HL-60 (cell line): ENCODE measurements around the gene KIRREL1.

ENCODE experiments used
- DNase-seq, 2 experiments: peaks; one replicate each; pipeline ENCODE4 v3.0.0-alpha.2; 2010 to 2020; ENCODE audit warnings: low read depth in 1 of 2, low spot score in 1 of 2
- H3K27ac ChIP-seq: fragments of 250-450 bp; sonication (Bioruptor Pico); replicated peaks from 2 replicates; pipeline ENCODE4 v1.5.1; 2020; ENCODE audit warnings: mild to moderate bottlenecking, moderate library complexity
- H3K27me3 ChIP-seq: fragments of 250-450 bp; sonication (Bioruptor Pico); 2 replicates; pipeline ENCODE4 v1.5.1; 2021; ENCODE audit warnings: mild to moderate bottlenecking, moderate library complexity; ENCODE audit not compliant: insufficient read depth, poor library complexity, severe bottlenecking
- H3K4me3 ChIP-seq: replicated peaks from 2 replicates; pipeline ENCODE4 v1.5.1; 2011; ENCODE audit warnings: mild to moderate bottlenecking, control low read depth, low read length; ENCODE audit not compliant: insufficient read depth
- GABPA ChIP-seq: IDR thresholded peaks from 2 replicates; pipeline ENCODE4 v1.6.1; 2012; ENCODE audit warnings: low read depth
- POLR2AphosphoS5 ChIP-seq: IDR thresholded peaks from 2 replicates; pipeline ENCODE4 v1.6.1; 2012; ENCODE audit warnings: low read depth
- SPI1 ChIP-seq: IDR thresholded peaks from 2 replicates; pipeline ENCODE4 v1.6.1; 2012; ENCODE audit warnings: low read depth, mild to moderate bottlenecking, borderline replicate concordance
- TF ChIP-seq, protein P1 (sequence below): IDR thresholded peaks from 2 replicates; pipeline ENCODE4 v1.6.1; 2012; ENCODE audit warnings: low read depth; ENCODE audit not compliant: insufficient replicate concordance
- TF ChIP-seq, protein P2 (sequence below): IDR thresholded peaks from one replicate; pipeline ENCODE4 v1.5.1; 2011; ENCODE audit warnings: low read length, control low read depth, inconsistent platforms; ENCODE audit not compliant: insufficient read depth

Gene KIRREL1

GRCh38 chr1:158027508-158027907, 34.1 kb downstream of the KIRREL1 start:
- no peaks in the 10 kb centered on the region for H3K27me3 ChIP-seq
- H3K4me3 ChIP-seq = no peak overlapping the region
- no peak for DNase-seq
- TF ChIP-seq, protein P1, sequence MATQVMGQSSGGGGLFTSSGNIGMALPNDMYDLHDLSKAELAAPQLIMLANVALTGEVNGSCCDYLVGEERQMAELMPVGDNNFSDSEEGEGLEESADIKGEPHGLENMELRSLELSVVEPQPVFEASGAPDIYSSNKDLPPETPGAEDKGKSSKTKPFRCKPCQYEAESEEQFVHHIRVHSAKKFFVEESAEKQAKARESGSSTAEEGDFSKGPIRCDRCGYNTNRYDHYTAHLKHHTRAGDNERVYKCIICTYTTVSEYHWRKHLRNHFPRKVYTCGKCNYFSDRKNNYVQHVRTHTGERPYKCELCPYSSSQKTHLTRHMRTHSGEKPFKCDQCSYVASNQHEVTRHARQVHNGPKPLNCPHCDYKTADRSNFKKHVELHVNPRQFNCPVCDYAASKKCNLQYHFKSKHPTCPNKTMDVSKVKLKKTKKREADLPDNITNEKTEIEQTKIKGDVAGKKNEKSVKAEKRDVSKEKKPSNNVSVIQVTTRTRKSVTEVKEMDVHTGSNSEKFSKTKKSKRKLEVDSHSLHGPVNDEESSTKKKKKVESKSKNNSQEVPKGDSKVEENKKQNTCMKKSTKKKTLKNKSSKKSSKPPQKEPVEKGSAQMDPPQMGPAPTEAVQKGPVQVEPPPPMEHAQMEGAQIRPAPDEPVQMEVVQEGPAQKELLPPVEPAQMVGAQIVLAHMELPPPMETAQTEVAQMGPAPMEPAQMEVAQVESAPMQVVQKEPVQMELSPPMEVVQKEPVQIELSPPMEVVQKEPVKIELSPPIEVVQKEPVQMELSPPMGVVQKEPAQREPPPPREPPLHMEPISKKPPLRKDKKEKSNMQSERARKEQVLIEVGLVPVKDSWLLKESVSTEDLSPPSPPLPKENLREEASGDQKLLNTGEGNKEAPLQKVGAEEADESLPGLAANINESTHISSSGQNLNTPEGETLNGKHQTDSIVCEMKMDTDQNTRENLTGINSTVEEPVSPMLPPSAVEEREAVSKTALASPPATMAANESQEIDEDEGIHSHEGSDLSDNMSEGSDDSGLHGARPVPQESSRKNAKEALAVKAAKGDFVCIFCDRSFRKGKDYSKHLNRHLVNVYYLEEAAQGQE = no peak
- H3K27ac ChIP-seq = no peak overlapping the region

DNA sequence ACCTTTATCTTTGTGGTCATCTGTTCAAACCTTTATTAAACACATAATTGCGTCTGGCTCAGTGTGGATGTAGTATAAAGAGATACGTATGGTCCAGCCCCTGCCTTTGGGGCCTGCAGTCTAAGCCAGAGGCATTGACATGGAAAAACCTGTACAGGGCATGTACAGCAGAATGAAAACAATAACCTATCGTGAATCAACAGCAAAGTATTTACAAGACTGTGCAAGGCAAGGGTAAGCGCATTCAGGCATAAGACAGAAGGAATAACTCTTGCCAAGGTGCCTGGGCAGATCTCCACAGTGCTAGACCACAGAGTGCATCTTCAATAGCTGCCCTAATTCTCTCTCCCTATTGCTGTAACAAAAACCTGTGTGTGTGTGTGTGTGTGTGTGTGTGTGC, 35.5 kb downstream of the KIRREL1 start:
- Histone ChIP-seq H3K27ac (no peak overlapping the region), H3K4me3 (no peak overlapping the region), H3K27me3 (no peaks in the 10 kb centered on the region)
- no peak for DNase-seq
- TF ChIP-seq, protein P2, sequence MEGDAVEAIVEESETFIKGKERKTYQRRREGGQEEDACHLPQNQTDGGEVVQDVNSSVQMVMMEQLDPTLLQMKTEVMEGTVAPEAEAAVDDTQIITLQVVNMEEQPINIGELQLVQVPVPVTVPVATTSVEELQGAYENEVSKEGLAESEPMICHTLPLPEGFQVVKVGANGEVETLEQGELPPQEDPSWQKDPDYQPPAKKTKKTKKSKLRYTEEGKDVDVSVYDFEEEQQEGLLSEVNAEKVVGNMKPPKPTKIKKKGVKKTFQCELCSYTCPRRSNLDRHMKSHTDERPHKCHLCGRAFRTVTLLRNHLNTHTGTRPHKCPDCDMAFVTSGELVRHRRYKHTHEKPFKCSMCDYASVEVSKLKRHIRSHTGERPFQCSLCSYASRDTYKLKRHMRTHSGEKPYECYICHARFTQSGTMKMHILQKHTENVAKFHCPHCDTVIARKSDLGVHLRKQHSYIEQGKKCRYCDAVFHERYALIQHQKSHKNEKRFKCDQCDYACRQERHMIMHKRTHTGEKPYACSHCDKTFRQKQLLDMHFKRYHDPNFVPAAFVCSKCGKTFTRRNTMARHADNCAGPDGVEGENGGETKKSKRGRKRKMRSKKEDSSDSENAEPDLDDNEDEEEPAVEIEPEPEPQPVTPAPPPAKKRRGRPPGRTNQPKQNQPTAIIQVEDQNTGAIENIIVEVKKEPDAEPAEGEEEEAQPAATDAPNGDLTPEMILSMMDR = no peak
- TF ChIP-seq, protein P1 = no peak
- TF ChIP-seq GABPA = no peak
- no peak for TF ChIP-seq POLR2AphosphoS5
- no peak for TF ChIP-seq SPI1

DNA sequence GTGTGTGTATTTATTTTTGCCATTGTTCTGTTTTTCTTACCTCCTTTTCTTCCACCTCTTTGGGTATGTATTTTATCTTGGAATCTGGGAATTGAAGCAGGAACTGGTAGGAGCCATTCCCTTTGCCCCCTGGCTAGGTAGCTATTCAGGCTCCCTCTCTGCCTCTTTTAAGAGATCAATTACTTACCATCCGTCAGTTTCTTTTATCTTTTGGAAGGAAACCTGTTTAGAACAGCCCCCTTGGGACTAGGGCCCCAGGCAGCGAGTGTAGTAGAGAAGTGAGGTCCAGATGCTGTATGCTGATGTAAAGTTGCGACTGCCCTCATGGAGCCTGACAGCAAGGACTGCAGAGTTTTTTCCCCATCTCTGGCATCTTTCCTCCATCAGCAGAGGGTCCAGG, 41.6 kb downstream of the KIRREL1 start:
- no peak for TF ChIP-seq SPI1
- Histone ChIP-seq H3K4me3 (no peak overlapping the region), H3K27ac (no peak overlapping the region), H3K27me3 (peaks cover 3% of the 10 kb centered on the region)
- DNase-seq = no peak

DNA sequence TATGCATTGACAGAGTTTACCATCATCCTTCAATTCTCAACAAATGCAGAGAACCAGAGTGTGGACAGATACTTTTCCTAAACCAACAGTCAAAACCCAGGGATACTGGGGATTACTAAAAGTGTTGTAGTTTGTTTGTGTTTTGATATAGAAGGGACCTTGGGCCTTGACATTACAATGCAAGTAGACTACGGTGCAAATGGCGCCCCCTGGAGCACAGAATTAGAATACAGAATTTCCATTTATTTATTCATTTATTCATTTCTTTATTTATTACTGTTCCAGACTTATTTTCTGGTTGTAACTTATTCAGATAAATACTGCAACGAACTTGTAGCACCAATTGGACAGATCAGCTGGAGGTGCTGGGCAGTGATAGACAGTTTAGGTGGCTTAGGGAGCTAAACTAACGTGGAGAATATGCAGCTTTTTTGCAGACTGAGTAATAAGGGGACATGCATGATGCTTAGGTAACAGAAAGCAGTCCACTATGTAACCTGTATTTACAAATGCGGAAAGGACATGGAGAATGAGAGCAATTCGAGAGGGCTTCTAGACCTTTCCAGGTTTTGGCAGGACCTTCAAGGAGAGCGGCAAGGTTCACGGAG, 42.6 kb downstream of the KIRREL1 start:
- H3K27ac ChIP-seq = no peak overlapping the region
- TF ChIP-seq SPI1 = no peak
- no peak for TF ChIP-seq POLR2AphosphoS5
- TF ChIP-seq, protein P1 = no peak
- TF ChIP-seq, protein P2 = no peak
- TF ChIP-seq GABPA = no peak
- peak in 1 of 2 experiments; percentile 10 for DNase-seq
- peaks cover 3% of the 10 kb centered on the region for H3K27me3 ChIP-seq
- H3K4me3 ChIP-seq = no peak overlapping the region
